ENCODE results near the gene SLC50A1.

Gene SLC50A1

DNA sequence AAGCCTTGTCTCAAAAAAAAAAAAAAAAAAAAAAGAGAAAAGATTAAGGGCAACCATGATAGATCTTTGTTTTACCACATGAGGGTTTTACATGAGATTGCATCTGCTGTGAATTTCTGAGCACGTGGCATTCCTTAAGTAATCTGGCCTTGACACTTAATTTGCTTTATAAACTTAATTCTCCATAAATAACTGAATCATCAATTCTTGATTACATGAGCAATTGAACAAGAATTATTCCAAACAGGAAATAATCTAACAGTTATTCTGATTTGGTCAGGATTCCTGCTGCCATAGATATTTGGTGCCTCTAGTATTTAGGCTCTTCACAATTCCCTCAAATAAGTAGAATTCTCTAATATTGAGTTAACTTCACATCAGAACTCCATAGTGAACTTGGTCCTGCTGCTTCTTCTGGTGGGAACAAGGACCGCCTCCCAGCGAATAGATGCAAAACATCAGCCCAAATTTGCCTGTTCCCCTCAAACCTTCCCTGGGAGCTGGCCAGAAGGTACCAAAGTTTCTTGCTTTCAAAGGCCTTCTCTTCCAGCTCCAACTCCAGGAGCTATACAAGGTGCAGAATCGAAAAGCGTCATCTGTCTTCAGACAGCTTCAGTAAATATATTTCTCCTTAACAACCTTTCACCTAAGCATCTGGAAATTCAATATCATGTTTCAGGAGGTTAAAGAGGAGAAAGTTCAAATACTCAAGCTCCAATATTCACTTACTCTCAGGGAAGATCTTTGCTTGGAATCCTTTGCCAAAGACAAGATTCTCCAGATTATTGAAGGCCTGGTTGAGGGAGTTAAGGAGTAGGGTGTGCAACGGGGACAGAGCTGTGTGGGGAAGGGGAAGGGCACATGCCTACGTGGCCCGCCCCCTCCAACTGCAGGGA is 36.4 kb downstream of the SLC50A1 start:
- Histone ChIP-seq H3K27ac (ENCODE audit: low read length) (no peak overlapping the region; the same call in 1 of the 2 replicates), H3K79me2 (ENCODE audit: low read length) (peaks cover 18% of the 10 kb centered on the region), H3K27me3 (replicated peaks; ENCODE audit: insufficient read depth, low read length) (peaks cover 23% of the 10 kb centered on the region), H2AFZ (ENCODE audit: low read length) (peak overlapping the region; percentile 83), H3K4me1 (ENCODE audit: low read length) (peaks cover 24% of the 10 kb centered on the region), H3K9ac (ENCODE audit: low read length) (peak overlapping the region; percentile 80), H3K4me3 (ENCODE audit: low read length) (peak overlapping the region; percentile 78), H3K4me2 (ENCODE audit: low read depth, low read length) (peak overlapping the region; percentile 82), H4K20me1 (ENCODE audit: insufficient read depth, low read length) (no peaks in the 10 kb centered on the region), H3K9me3 (replicated peaks; ENCODE audit: insufficient read depth, low read length) (no peaks in the 10 kb centered on the region), H3K36me3 (replicated peaks; ENCODE audit: insufficient read depth, low read length) (no peaks in the 10 kb centered on the region), H3F3A (ENCODE audit: insufficient read depth, low read length) (0 out of 2 replicates have a peak, but pooled peaks cover 5% of the 10 kb centered on the region), H3K9me2 (replicated peaks; ENCODE audit: insufficient read depth, low read length) (no peaks in the 10 kb centered on the region)
- TF ChIP-seq EZH2phosphoT487 (IDR thresholded peaks at IDR 0.05; ENCODE audit: low read length) = no peak
- no peak for TF ChIP-seq EZH2 (optimal IDR thresholded peaks at IDR 0.05; ENCODE audit: low read depth, low read length)
- TF ChIP-seq, protein P1, sequence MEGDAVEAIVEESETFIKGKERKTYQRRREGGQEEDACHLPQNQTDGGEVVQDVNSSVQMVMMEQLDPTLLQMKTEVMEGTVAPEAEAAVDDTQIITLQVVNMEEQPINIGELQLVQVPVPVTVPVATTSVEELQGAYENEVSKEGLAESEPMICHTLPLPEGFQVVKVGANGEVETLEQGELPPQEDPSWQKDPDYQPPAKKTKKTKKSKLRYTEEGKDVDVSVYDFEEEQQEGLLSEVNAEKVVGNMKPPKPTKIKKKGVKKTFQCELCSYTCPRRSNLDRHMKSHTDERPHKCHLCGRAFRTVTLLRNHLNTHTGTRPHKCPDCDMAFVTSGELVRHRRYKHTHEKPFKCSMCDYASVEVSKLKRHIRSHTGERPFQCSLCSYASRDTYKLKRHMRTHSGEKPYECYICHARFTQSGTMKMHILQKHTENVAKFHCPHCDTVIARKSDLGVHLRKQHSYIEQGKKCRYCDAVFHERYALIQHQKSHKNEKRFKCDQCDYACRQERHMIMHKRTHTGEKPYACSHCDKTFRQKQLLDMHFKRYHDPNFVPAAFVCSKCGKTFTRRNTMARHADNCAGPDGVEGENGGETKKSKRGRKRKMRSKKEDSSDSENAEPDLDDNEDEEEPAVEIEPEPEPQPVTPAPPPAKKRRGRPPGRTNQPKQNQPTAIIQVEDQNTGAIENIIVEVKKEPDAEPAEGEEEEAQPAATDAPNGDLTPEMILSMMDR (IDR thresholded peaks at IDR 0.05; ENCODE audit: low read length) = no peak
- DNase-seq = no peak

DNA sequence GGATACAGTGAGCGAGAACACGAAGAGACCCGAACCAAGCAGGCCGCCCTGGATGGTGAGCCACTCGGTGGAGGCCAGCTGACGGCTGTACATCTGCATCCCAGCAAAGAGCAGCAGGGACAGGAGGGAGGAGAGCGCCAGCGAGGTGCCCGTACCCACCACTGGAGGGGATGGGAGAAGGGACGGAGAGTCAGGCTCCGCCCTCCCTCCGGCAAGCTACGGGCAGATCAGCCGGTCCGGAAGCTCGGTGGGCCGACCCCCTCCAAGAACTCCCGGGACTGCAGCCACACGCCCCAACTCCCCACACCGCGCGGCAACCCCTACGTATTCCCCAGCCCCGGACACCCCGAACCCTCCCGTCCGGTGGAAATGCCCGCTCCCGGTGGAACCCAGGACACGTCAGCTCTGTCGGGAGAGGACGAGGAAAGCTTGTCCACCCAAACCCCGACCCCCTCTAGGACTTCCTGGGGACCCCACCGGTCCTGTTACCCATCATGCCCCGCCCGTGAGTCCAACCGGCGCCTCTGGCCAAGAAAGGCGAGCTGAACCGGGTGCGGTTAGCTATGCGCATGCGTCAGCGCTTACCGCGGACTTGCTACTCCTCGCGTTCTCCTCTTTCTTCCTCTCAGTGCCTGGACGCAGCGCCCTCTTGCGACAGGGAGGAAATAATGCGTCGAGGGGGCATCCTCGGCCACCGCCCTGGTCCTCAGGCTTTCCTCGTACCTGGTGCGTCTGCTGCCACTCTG is 37.3 kb downstream of the SLC50A1 start, which contains the start of gene KRTCAP2:
KRTCAP2 (minus strand) TSS at position 573 of the 746 bp plus-strand sequence; CDS start at position 493, 80 bp downstream.
- no peaks in the 10 kb centered on the region for H3K9me3 ChIP-seq (replicated peaks; ENCODE audit: insufficient read depth, low read length)
- TF ChIP-seq, protein P1 (IDR thresholded peaks at IDR 0.05; ENCODE audit: low read length) = peak; percentile 99
- TF ChIP-seq EZH2 (optimal IDR thresholded peaks at IDR 0.05; ENCODE audit: low read depth, low read length) = no peak
- H3F3A ChIP-seq (ENCODE audit: insufficient read depth, low read length) = 0 out of 2 replicates have a peak, but pooled peaks cover 5% of the 10 kb centered on the region
- H4K20me1 ChIP-seq (ENCODE audit: insufficient read depth, low read length) = no peaks in the 10 kb centered on the region
- peaks cover 21% of the 10 kb centered on the region for H3K4me1 ChIP-seq (ENCODE audit: low read length)
- DNase-seq = peak; percentile 99
- peak within 1 kb of the TSS; percentile 78 for H3K4me3 ChIP-seq (ENCODE audit: low read length)
- peaks cover 31% of the 10 kb centered on the region for H3K27me3 ChIP-seq (replicated peaks; ENCODE audit: insufficient read depth, low read length)
- H3K79me2 ChIP-seq (ENCODE audit: low read length) = peaks cover 18% of the 10 kb centered on the region
- H3K9me2 ChIP-seq (replicated peaks; ENCODE audit: insufficient read depth, low read length) = no peaks in the 10 kb centered on the region
- peak within 1 kb of the TSS; percentile 80 for H3K9ac ChIP-seq (ENCODE audit: low read length)
- H3K36me3 ChIP-seq (replicated peaks; ENCODE audit: insufficient read depth, low read length) = no peaks in the 10 kb centered on the region
- peak within 1 kb of the TSS; percentile 83 for H2AFZ ChIP-seq (ENCODE audit: low read length)
- H3K27ac ChIP-seq (ENCODE audit: low read length) = peak within 1 kb of the TSS; percentile 30; the same call in 1 of the 2 replicates
- H3K4me2 ChIP-seq (ENCODE audit: low read depth, low read length) = peak within 1 kb of the TSS; percentile 82

DNA sequence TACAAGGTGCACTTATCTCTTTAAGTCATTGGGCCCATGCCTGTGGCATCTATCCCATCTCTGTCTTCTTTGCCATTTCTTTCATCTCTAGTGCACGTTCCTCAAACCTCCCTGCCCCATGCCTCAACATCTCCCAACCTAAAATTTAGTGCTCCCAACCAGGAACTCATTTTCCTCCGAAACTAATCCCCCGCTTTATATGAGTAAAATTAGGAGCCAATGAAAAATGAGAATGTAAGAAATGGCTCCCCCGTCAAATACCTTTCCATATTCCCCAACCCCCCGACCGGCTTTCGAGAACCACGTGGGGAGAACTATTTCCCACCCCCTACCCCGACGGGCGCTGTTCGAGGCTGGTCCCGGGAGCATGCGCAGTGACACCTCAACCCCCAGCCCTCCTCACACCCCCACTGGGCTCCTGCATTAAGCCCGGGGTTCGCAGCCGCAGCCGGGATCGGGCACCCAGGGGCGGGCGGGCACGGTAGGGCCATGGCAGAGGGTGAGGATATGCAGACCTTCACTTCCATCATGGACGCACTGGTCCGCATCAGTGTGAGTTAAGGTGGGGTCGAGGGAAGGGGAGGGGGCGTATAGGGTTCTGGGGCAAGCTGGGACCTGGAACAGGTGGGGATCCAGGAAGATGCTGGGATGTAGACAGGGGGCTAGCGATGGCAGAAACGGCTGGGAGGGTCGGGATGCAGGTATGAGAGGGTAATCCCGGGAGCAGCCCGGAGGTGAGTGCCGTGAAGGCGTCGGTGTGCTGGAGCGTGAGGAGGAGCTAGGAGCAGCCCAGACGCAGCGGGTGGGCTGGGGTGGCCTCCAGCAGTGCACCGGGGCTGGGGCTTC is 38.0 kb downstream of the SLC50A1 start, which contains the start of gene TRIM46:
TRIM46 (plus strand) TSS at position 372 of the 846 bp plus-strand sequence; CDS start at position 490, 118 bp downstream.
- H3K9me2 ChIP-seq (replicated peaks; ENCODE audit: insufficient read depth, low read length) = no peaks in the 10 kb centered on the region
- peaks cover 18% of the 10 kb centered on the region for H3K79me2 ChIP-seq (ENCODE audit: low read length)
- no peaks in the 10 kb centered on the region for H3K9me3 ChIP-seq (replicated peaks; ENCODE audit: insufficient read depth, low read length)
- H3K36me3 ChIP-seq (replicated peaks; ENCODE audit: insufficient read depth, low read length) = no peaks in the 10 kb centered on the region
- peak within 1 kb of the TSS; percentile 82 for H3K4me2 ChIP-seq (ENCODE audit: low read depth, low read length)
- peaks cover 21% of the 10 kb centered on the region for H3K4me1 ChIP-seq (ENCODE audit: low read length)
- peak within 1 kb of the TSS; percentile 80 for H3K9ac ChIP-seq (ENCODE audit: low read length)
- H3K4me3 ChIP-seq (ENCODE audit: low read length) = peak within 1 kb of the TSS; percentile 78
- peak within 1 kb of the TSS; percentile 83 for H2AFZ ChIP-seq (ENCODE audit: low read length)
- H3K27me3 ChIP-seq (replicated peaks; ENCODE audit: insufficient read depth, low read length) = peaks cover 36% of the 10 kb centered on the region
- DNase-seq = no peak
- no peaks in the 10 kb centered on the region for H4K20me1 ChIP-seq (ENCODE audit: insufficient read depth, low read length)
- peak within 1 kb of the TSS; percentile 30; the same call in 1 of the 2 replicates for H3K27ac ChIP-seq (ENCODE audit: low read length)
- TF ChIP-seq, protein P1 (IDR thresholded peaks at IDR 0.05; ENCODE audit: low read length) = 0 out of 2 replicates have a peak, but pooled peaks have one; percentile 2
- peak; percentile 96 for TF ChIP-seq EZH2 (optimal IDR thresholded peaks at IDR 0.05; ENCODE audit: low read depth, low read length)
- no peak for TF ChIP-seq EZH2phosphoT487 (IDR thresholded peaks at IDR 0.05; ENCODE audit: low read length)
- H3F3A ChIP-seq (ENCODE audit: insufficient read depth, low read length) = 0 out of 2 replicates have a peak, but pooled peaks cover 5% of the 10 kb centered on the region

All from MM.1S (cell line).